MM.1S (cell line): ENCODE measurements around the gene ICAM3.

Source experiments
- CTCF ChIP-seq: fragments of 300-600 bp; sonication (generic); IDR thresholded peaks from 2 replicates; pipeline ENCODE4 v1.5.1; 2016; ENCODE audit warnings: antibody characterized with exemption, low read length, mixed read lengths
- EZH2 ChIP-seq: fragments of 300-600 bp; sonication (generic); optimal IDR thresholded peaks from 2 replicates; pipeline ENCODE3; 2017; ENCODE audit warnings: low read depth, mild to moderate bottlenecking, antibody characterized with exemption, low read length, mixed read lengths

GRCh38 chr19:10305139-10305806 is 34.2 kb downstream of the ICAM3 start:
- TF ChIP-seq EZH2, result no peak
- no peak for TF ChIP-seq CTCF
